ENCODE data around the gene C1QTNF9B.
"Not testable (repeated sequence)": the region's sequence is repeated elsewhere in the genome, so short reads cannot be mapped to it uniquely, and the experiment has no call there.

The C1QTNF9B gene

DNA sequence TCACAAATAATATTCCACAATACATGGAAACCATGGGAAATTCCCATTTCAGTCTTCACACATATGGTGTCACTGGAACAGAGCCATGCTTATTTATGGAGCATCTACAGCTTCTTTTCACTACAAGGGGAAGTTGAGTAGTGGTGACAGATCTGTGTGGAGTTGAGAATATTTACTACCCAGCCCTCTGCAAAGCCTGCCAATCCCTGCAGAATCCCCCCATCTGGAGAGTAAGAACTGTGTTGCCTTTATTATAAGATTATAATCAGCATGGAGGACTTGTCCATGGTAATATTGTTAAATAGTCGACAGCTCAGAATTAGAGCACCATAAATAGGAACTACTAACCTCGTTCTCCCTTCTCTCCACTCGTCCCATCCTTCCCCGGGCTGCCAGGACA, 3.5 kb downstream of the C1QTNF9B start:
- not testable (repeated sequence) for DNase-seq (ENCODE audit: low read depth)

DNA sequence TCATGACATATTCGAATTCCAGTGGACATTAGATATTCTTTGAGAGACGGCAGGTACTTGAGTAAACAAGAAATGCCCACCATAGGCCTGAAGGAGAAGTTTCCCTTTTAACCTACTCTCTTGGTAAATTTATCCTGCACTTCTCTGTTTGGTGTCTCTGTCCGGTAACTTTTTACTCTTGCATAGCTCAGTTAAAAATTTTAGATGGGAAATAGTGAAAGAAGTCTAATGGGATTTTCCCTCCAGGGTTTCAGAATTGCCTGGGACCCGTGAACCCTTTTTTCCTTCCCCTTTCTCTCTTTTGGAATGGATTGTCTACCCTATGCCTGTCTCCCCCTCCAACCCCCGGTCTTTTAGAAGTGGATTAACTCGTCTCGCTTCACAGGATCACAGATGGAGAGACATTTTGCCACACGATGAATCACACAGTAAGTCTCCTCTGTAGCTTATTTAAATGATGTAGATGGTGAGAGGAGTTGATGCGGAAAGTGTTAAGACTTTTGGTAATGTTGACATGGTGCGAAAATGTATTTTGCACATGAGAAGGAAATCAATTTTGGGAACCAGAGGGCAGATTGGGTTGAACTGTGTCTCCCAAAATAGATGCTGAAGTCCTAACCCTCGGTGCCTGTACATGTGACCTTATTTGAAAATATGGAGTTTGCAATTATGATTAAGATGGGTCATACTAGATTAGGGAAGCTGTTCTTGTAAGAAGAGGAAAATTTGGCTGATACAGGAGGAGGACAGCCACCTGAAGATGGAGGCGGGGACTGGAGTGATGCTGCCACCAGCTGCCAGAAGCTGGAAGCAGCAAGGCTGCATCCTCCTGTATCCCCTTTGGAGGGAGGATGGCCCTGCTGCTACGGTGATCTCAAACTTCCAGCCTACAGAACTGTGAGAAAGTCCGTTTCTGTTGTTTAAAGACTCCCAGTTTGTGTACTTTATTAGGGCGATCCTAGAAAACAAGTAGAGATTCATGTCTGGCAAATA, 7.4 kb downstream of the C1QTNF9B start:
- peak; percentile 38 for DNase-seq (ENCODE audit: low read depth)

- DNase-seq (ENCODE audit: low read depth): peak; percentile 95
Measured at GRCh38 chr13:23888658-23889614, 8.4 kb downstream of the C1QTNF9B start, which contains the start of gene MIPEP. Gene MIPEP, minus strand, starts transcription at chr13:23889400. Its CDS starts 80 bp downstream, at chr13:23889320.

GRCh38 chr13:23884361-23884760, 12.9 kb downstream of the C1QTNF9B start:
- DNase-seq (ENCODE audit: low read depth): not testable (repeated sequence)

GRCh38 chr13:23883255-23883654, 14.0 kb downstream of the C1QTNF9B start:
- DNase-seq (ENCODE audit: low read depth): no peak

DNA sequence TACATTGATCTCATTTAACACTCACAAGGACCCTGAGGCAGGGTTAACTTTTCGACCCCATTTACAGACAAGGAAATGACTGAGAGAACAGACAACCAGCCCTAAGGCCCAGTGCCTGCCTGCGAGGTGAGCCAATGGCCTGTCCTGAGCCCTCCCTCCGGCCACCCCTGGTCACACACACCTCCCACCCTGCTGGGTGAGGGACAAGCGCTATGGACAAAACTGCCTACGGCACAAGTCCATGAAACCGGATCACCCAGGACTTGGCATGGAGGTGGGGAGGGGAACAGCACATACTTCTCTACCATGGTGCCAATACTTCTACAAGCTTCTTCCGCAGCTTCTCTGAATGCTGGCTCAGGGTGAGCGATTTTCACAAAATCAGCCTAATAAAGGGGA, 15.9 kb downstream of the C1QTNF9B start:
- DNase-seq (ENCODE audit: low read depth): not testable (repeated sequence)

DNA sequence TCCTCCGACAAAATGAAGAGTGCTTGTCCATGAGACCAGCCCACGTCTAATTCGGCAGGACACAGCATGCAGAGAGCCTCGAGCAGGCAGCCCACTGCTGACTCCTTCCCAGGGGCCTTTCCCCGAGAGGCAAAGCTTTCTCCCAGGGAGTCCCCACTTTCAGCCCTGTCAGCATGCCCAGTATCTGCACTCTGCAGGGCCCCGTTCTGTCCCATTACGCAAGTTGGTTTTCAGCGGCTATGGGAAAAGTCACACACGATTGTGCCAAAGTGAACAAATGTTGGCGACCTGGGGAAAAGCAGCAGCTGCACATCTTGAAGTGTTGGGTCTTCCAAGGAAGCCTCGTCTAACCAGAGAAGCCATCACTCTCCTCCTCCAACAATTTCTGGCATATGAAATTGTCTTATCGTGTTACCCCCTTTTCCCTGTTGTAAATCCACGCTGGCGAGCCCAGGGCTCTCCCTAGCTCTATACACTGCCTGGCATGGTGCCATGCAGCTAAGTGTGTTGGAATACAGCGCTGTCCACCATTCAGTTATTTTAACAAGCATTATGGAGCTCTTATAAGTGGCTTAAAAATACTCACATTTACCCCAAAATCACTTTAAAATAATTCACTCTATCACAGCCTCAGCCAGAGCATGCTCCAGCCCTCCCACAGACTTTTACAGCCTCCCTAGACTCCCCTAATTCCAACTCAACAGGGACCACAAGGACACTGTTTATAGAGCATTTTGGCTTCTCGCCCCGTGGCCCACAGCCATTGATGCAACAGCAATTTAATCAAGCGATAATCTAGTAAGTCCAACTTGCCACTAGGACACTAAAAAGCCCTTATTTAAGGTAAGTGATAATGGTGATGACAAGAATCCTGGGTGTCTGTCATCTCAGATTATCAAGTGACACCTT, 16.6 kb downstream of the C1QTNF9B start:
- not testable (repeated sequence) for DNase-seq (ENCODE audit: low read depth)

GRCh38 chr13:23877286-23877685, 20.0 kb downstream of the C1QTNF9B start:
- no peak for DNase-seq (ENCODE audit: low read depth)

DNA sequence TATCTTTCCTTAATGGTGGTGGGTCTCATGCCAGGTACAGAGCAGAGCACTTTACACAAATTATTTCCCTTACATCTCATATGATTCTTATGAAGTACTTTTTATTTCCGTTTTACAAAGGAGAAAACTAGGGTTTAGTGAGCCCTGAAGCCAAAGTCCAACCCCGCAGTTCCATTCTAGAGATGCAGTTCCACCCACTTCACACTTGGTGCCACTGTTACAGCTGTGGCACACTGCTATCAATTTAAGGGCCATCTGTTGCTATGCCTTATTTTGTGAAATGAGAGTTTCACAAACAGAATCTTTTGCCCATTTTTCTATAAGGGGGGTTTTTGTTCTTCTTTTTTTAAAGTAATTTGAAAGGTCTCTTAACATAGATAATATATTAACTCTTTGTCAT, 21.0 kb downstream of the C1QTNF9B start:
- DNase-seq (ENCODE audit: low read depth): peak; percentile 39

GRCh38 chr13:23871616-23872220, 25.6 kb downstream of the C1QTNF9B start:
- DNase-seq (ENCODE audit: low read depth): peak; percentile 56

DNA sequence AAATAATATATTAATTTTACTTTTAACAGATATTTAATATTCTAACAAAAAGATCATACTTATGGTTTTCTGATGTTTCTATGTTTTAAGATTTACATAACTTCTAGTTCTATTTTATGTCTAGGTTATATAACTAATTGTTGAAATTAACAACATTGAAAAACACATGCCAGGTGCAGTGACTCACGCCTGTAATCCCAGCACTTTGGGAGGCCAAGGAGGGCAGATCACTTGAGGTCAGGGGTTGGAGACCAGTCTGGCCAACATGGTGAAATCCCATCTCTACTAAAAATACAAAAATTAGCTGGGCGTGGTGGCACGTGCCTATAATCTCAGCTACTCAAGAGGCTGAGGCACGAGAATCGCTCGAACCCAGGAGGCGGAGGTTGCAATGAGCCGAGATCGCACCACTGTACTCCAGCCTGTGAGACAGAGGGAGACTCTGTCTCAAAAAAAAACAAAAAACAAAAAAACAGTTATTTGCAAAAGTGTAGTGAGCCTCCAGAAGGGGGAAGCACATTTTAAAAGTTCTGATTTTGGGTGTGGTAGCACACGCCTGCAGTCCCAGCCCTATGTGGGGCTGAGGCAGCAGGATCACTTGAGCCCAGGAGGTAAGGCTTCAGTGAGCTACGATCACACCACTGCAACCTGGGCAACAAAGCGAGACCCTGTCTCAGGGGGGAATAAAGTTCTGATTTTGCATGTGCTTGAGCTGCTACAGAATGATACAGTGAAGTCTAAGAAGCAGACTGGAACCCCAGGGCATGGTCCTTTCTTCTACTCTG, 26.8 kb downstream of the C1QTNF9B start:
- DNase-seq (ENCODE audit: low read depth): no peak

DNA sequence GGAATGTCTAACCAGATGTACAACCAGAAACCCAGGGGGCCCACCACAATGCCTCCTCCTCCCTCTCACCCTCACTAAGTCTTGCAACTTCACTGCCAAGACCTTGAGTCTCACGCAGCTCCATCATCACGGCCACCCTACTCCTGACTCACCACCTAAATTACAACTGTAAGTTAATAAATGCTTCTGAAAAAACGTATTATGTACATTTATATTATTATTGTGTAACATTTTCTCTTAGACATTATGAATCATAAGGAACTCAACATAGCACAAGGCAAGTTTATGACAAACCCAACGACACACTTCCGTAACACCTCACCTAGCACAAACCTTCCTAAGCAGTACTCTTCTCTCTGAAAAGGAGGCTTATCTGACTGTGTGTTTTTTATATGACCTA, 28.8 kb downstream of the C1QTNF9B start:
- peak; percentile 51 for DNase-seq (ENCODE audit: low read depth)

DNA sequence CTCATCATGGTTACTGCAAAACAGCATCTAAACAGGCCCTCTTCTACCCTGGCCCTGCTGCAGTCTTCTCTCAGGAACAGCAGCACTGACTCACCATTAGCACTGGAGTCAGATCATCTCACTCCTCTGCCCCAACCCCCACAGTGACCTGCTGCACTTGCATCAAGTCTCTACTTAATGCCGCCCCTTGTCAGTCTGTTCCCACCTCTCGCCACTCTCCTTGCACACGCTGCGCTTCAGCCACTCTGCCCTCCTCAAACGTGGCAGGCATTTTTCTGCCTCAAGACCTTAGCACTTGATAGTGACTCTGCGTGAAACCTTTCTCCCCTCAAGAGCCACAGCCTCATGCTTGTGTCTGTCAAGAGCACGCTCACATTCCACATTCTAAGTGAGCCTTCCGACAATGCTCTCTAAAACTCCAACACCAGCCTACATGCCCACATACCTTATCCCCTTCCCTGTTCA, 30.2 kb downstream of the C1QTNF9B start:
- DNase-seq (ENCODE audit: low read depth): peak; percentile 52

- no peak for DNase-seq (ENCODE audit: low read depth)
Measured at GRCh38 chr13:23866420-23867026, 30.8 kb downstream of the C1QTNF9B start.

DNA sequence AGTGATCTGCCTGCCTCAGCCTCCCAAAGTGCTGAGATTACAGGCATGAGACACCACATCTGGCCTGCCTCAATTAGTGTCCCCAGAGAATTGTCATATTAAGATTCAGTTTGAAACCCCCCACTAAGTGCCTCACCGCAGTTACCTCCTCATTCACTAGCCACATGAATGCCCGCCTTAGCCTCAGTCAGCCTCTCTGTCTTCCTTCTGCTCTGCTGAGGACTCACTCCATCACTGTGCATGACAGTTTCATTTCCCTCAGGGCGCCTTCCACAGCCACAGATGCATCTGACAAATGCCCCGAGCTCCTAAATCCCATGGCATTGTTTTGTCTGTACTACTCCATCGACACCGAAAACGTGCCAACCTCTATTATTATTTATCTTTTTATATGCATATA, 31.4 kb downstream of the C1QTNF9B start:
- no peak for DNase-seq (ENCODE audit: low read depth)

DNA sequence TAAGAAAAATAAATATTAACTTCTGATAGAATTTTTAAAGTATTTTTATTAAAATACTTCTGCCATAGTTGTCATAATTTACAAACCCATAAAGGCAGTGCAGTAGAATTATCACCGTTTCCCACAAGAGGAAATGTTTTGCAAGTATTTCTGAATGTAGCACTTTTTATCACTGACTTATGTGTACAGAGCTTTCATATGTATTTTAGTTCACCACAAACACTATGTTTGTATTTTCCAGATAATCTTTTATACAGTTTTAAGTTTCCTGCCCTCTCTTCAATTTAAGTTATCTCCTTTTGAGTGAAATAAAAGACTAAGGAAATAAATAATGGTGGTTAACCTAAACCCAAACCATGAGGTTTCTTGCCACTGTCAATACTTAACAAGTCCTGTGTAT, 32.3 kb downstream of the C1QTNF9B start:
- DNase-seq (ENCODE audit: low read depth): no peak

- DNase-seq (ENCODE audit: low read depth): no peak
Measured at GRCh38 chr13:23861310-23861709, 36.0 kb downstream of the C1QTNF9B start.

- DNase-seq (ENCODE audit: low read depth): no peak
Measured at GRCh38 chr13:23859904-23860303, 37.4 kb downstream of the C1QTNF9B start.

DNA sequence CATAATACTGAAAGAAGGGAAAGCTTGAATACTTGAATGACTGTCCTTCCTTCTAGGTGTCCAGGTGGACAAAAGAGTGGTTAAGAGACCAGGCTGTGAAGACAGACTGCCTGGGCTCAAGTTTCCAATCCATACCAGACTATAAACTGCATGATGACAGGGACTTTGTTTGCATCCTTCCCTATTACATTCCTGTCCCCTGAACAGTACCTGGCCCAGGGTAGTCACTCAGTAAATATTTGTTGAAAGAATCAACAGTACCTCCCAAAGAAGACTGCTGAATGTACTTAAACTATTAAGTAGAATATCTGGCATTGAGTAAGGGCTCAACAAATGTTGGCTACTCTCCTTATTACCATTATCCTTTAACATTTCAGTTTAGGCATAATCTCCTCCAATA, 37.8 kb downstream of the C1QTNF9B start:
- DNase-seq (ENCODE audit: low read depth): no peak

- DNase-seq (ENCODE audit: low read depth): peak; percentile 6
Measured at GRCh38 chr13:23858546-23858945, 38.8 kb downstream of the C1QTNF9B start.

All from EH (cell line).